Sigmoid colon (tissue), 4 donors: Measurements from ENCODE around the gene CCDC187.

ENCODE experiments used
- EP300 ChIP-seq, 4 donors: sonication (generic); formaldehyde crosslinking; IDR thresholded peaks; one replicate each; pipeline ENCODE4 v1.6.1; 2017; ENCODE audit warnings: antibody characterized with exemption in 4 of 4
- POLR2A ChIP-seq, 2 donors: fragments of 450-650 bp; IDR thresholded peaks; one replicate each; pipeline ENCODE4 v1.6.1; 2016; ENCODE audit warnings: antibody characterized with exemption in 2 of 2, mild to moderate bottlenecking in 2 of 2, moderate library complexity in 2 of 2
- POLR2AphosphoS5 ChIP-seq, 4 donors: sonication (generic); formaldehyde crosslinking; IDR thresholded peaks; one replicate each; pipeline ENCODE4 v1.6.1; 2017; ENCODE audit warnings: antibody characterized with exemption in 4 of 4
- TF ChIP-seq, protein P1 (sequence below), 4 experiments: fragments of 450-650 bp in 3 of 4; fragments of 200-600 bp in 1 of 4; IDR thresholded peaks; one replicate each; pipeline ENCODE4 v1.5.1; 2016 to 2019; ENCODE audit warnings: antibody characterized with exemption in 4 of 4, mild to moderate bottlenecking in 3 of 4, moderate library complexity in 2 of 4

DNA sequence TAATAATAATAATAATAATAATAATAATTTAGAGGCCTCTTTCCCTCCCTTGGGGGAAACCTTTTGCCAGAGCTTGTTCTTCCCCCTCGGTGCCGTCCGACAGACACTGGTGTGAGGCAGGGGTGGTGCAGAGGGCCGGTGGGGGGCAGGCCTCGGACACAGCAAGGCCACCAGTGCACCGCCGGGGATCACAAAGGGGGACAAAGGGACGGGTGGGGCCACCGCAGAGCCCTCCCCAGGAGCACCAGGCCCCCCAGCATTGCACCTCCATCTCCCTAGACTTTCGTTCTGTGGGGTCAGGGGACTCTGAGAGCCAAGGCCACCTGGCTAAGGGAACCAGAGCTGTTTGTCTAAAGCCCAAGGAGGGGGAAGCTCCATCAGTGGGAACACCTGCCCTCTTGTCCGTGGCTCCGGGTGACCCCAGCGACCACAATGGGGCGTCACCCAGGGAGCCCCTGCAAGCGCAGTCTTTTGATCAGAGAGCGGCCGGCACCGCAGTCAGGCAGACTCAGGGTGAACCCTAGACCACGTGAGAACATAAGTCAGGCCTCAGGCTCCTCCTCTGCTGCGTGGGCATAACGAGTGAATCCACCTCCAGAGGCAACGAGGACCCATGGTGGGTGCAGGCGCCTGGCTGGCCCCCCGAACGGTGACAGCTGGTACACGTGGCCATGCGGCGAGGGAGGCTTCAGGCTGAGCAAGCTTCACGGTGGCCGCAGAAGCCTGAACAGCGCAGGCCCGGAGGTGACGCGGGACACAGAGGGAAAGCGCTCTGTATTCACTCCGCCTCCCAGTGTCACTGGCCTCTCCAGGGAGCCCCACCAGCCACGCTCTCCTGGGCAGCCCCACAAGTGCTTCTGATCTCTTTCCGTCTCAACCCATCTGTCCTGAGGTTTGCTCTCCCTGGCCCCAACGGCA, 46.3 kb downstream of the CCDC187 start:
- TF ChIP-seq POLR2A (IDR thresholded peaks at IDR 0.05): no peak
- TF ChIP-seq, protein P1, sequence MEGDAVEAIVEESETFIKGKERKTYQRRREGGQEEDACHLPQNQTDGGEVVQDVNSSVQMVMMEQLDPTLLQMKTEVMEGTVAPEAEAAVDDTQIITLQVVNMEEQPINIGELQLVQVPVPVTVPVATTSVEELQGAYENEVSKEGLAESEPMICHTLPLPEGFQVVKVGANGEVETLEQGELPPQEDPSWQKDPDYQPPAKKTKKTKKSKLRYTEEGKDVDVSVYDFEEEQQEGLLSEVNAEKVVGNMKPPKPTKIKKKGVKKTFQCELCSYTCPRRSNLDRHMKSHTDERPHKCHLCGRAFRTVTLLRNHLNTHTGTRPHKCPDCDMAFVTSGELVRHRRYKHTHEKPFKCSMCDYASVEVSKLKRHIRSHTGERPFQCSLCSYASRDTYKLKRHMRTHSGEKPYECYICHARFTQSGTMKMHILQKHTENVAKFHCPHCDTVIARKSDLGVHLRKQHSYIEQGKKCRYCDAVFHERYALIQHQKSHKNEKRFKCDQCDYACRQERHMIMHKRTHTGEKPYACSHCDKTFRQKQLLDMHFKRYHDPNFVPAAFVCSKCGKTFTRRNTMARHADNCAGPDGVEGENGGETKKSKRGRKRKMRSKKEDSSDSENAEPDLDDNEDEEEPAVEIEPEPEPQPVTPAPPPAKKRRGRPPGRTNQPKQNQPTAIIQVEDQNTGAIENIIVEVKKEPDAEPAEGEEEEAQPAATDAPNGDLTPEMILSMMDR (IDR thresholded peaks at IDR 0.05): no peak
- TF ChIP-seq EP300 (IDR thresholded peaks at IDR 0.05): no peak
- TF ChIP-seq POLR2AphosphoS5 (IDR thresholded peaks at IDR 0.05): no peak
